GF-D8 (cell line): ENCODE data around the gene ACAD10.

Source experiments
- DNase-seq: peaks from one replicate; lab custom pipeline; 2025; lab: John Stamatoyannopoulos, UW

The ACAD10 gene

DNA sequence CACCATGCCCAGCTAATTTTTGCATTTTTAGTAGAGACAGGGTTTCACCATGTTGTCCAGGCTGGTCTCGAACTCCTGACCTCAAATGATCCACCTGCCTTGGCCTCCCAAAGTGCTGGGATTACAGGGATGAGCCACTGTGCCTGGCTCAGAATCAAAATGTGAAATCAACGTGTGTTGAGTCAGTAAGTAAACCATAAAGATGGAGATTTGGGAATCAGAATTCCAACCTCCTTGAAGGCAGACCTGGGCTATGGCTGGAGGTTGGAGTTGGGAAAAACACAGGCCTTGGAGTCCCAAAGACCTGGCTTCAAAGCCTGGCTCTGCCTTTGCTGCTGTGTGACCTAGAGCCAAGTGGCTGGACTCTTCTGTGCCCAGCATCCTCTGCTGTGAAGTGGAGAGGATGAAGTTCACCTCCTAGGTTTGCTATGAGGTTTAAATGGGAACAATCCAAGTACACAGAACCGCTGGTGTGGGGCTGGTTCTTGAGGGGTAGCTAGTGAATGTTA is 91.0 kb downstream of the ACAD10 start:
- no peak for DNase-seq

DNA sequence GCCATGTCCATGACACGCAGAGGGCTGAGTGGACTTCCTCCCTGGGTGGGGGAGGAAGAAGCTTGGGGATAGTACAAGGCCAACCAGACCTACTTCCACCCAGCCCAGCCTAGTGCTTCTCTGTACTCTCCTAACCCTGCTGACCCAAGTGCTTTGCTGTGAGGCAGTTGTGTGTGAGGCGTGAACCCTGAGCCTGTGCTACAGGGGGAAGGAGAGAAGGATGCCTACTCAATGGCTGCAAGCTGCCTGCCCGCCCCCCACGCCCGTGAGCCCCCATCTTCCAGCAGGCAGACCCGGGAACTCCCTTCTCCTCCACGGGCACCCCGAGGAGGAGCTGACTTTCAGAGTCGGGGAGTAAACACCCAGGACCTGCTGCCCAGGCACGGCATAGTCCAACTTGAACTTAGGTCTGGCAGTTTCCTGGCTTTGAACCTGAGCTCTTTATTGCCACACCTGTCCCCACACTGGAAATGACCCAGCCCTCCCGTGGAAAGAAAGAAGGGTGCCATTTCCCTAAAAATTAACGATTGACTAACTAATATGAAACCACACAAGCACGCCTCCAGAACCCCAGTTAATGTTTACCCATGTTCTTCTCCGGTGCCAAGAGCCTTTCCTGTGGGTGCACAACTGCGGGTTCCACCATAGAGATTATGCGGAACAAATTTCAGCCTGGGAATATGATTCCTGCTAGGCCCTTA is 91.6 kb downstream of the ACAD10 start:
- DNase-seq: no peak

DNA sequence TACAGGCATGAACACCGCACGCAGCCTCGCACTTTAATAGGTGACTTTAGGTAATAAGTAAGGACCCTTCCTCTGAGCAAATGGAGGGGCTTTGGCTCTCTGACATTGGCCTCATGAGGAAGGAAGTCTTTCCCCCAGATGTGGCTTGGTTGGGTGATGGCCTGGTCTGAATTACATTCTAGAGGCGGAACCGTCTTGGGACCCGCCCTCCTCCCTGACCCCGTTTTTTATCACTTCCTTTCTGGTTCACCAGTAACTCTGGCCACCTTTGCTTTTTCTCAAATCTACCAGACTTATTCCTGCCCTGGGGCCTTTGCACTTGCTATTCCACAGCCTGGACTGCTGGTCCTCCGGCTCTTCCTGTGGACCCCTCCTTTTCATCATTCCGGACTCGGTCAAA is 94.3 kb downstream of the ACAD10 start:
- no peak for DNase-seq

DNA sequence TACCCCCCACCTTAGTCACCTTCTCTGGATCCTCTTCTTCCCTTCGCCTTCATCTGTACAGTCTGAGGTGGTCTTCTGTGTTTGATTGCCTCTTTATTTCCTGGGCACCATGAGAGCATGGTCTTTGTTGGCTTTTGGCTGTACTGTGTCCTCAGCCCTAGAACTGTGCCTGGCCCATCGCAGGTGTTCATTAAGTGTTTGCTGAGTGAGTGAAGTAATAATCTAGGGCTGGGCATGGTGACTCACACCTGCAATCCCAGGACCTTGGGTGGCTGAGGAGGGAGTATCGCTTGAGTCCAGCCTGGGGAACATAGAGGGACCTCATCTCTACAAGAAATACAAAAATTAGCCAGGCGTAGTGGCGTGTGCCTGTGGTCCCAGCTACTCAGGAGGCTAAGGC is 94.8 kb downstream of the ACAD10 start:
- no peak for DNase-seq

DNA sequence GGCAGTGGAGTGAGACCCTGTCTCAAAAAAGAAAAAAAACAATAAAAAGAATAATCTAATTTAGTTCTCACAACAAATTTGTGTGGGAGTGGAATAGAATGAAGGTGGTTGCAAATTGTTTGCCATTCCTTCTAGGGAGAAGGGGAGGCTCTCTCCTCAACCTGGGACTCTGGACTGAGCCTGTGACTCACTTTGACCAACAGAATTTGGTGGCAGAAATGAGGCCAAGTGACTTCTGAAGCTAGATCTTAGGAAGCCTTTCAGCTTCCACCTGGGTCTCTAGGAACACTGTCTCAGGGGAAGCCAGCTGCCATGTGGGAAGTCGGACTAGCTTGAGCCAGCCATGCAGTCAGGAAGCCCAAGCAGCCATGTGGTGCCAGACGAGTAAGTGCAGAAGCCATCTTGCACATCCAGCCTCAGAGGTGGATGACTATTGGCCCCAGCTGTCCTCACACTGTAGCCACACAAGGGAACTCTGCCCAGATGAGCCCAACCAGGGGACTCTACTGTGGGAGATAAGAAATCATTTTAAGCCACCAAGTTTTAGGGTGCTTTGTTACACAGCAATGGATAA is 95.3 kb downstream of the ACAD10 start:
- DNase-seq: no peak

DNA sequence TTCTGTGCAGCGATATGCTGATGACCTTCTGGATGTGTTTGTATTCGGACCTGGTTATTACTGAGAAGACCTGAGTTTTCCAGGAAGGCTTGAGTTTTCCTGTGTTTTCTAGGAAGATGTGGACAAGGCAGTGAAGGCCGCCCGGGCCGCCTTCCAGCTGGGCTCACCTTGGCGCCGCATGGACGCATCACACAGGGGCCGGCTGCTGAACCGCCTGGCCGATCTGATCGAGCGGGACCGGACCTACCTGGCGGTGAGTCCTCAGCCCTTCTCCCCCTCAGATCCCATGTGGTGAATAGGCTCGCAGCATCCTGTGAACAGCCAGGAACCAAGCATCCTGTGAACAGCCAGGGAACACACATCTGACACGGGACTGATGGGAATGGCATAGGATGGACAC is 97.2 kb downstream of the ACAD10 start:
- no peak for DNase-seq

DNA sequence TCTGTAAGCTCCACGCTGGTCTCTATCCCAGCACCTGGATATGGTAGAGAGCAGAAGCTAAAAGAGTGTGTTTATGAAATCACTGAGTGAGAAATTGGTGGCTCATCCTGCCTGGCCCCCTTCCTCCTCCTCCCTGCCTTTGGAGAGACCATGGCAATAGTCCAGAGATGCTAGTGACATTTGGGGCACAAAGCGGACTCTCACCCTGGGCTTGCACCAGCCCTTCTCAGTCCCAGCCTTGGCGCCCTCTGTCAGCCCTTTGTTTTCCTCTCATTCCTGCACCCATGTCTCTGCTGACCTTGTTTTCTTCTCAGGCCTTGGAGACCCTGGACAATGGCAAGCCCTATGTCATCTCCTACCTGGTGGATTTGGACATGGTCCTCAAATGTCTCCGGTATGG is 99.1 kb downstream of the ACAD10 start:
- no peak for DNase-seq

DNA sequence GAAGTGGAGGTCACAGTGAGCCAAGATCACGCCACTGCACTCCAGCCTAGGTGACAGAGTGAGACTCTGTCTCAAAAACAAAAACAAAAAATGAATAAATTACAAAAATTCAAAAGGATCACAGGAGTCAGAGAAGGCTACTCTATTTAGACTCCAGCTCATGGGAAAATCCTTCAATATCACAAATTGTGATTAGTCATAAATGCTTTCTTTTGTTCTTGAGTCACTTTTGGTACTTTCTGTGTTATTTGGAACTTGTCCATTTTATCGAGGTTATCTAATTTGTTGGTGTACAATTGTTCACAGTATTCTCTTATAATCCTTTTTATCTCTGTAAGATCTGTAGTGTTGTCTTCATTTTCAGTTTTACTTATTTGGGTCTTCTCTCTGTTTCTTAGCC is 99.8 kb downstream of the ACAD10 start:
- no peak for DNase-seq

DNA sequence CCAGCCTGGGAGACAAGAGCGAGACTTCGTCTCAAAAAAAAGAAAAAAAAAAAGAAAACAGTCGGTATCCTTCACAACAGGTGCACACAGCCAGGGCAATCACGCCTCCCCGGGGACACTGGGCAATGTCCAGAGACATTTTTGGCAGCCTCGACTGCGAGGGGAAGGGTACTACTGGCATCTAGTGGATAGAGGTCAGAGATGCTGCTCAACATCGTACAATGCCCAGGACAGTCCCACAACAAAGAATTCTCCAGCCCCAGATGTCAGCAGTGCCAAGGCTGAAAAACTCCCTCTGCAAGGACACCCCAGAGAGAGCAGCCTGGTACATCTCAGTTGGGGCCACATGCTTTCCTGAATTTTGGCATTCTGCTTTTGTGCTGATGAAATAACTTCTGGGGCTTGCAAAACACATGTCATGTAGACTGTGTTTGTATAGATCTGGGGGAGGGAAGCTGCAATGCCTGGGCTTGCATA is 102.4 kb downstream of the ACAD10 start:
- DNase-seq: peak; percentile 38

DNA sequence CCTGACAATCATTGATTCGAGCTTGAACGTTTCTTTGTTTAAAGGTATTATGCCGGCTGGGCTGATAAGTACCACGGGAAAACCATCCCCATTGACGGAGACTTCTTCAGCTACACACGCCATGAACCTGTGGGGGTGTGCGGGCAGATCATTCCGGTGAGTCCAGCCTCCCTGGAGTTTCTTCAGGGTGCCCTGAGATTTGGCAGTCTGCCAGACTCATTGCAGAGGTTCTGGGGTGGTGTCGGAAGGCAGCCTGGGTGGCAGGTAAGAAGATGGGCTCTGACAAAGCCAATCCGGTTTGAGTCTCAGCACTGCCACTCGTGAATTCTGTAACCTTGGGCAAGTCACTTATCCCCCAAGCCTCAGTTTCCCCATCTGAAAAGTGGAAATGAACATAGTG is 103.9 kb downstream of the ACAD10 start:
- no peak for DNase-seq

DNA sequence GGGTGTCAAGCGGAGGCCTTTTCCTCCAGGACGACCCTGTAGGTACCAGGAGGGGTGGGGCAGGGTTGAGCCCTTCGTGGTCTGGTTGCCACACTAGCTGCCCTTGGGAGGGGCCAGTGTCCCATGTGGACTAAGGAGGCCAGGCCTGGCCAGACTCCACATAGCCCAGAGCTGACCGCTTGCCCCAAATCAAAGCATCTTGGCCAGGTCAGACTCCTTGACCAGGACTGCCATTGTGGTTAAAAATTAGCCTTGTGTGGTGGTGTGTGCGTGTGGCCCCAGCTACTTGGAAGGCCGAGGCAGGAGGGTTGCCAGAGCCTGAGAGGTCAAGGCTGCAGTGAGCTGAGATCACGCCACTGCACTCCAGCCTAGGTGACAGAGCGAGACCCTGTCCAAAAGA is 105.7 kb downstream of the ACAD10 start:
- DNase-seq: no peak

DNA sequence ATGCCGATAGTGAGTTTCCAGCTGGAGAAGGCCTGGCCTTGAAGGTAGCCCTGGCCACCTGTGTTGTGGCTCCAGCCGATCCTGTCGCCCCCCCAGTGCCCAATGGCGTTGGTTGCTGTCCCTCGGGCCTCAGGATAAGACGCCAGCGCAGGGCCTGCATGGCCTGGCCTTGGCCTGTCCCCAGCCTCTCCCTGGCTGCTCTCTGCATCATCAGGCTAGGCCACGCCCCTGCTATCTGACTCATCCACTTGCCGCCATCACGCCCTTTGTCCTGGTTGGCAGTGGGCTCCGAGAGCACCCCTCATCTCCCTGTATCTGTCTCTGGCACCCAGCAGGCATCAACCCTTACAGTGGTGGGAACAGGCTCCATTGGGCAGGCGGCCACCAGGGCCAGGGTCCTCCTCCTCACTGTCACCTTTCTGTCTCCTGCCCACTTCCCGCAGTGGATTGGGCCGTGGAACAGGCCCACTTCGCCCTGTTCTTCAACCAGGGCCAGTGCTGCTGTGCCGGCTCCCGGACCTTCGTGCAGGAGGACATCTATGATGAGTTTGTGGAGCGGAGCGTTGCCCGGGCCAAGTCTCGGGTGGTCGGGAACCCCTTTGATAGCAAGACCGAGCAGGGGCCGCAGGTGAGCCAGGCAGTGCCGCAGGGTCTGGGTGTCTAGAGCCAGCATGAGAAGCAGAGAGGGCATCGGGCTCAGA is 106.5 kb downstream of the ACAD10 start:
- DNase-seq: no peak

DNA sequence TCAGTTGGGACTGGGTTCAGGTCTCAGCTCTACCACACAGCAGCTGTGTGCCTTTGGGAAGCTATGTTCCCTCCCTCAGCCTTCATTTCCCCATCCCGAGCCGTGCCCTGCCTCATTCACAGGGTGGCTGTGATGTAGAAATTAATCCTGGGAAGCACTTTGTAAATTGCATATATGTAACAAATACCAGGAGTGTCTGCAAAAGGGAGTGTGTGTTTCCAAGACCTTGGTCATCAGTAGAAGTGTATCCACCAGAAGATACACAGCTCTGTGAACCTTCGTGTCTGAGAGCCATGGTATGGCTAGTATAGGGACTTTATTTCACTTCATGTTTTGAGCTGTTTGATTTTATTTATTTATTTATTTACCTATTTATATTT is 107.0 kb downstream of the ACAD10 start:
- DNase-seq: no peak

DNA sequence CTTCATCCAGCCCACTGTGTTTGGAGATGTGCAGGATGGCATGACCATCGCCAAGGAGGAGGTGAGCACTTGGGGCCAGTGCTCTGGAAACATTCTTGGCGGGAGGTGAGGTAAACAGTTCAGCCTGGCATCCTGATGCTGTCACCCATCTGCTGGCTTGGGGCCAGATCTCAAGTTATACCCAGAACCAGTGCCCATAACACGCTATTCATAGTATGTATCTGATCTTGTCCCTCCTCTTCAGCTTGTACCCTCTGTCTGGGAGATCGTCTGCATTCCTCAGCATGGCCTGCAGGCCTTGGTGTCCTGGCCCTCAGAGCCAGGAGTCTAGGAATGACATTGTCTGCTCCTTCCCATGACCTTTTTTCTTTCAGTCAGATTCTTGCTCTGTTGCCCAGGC is 112.3 kb downstream of the ACAD10 start:
- DNase-seq: no peak

DNA sequence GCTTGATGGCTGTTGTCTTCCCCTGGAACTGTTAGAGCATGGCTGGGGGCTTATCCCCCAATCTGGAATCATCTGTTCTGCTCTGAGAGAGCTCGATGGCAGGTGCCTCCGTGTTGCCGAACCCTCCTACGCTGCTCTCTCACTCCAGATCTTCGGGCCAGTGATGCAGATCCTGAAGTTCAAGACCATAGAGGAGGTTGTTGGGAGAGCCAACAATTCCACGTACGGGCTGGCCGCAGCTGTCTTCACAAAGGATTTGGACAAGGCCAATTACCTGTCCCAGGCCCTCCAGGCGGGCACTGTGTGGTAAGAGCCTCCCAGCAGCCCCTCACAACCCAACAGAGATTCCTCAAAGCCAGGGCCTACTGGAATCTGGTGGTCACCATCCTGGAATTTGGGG is 113.9 kb downstream of the ACAD10 start:
- no peak for DNase-seq

DNA sequence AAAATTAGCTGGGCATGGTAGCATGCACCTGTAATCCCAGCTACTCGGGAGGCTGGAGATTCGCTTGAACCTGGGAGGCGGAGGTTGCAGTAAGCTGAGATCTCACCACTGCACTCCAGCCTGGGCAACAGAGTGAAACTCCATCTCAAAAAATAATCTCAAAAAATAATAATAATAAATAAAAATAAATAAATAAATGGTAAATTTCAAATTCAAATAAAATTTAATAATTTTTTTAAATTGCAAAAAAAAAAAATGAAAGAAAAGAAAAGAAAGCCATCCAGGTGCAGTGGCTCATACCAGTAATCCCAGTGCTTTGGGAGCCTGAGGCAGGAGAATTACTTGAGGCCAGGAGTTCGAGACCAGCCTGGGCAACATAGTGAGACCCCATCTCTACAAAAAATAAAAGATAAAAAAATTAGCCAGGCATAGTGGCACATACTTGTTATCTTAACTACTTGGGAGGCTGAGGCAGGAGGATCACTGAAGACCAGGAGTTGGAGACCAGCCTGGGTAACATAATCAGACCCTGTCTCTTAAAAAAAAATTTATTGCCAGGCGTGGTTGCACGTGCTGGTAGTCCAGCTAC is 117.3 kb downstream of the ACAD10 start:
- no peak for DNase-seq

DNA sequence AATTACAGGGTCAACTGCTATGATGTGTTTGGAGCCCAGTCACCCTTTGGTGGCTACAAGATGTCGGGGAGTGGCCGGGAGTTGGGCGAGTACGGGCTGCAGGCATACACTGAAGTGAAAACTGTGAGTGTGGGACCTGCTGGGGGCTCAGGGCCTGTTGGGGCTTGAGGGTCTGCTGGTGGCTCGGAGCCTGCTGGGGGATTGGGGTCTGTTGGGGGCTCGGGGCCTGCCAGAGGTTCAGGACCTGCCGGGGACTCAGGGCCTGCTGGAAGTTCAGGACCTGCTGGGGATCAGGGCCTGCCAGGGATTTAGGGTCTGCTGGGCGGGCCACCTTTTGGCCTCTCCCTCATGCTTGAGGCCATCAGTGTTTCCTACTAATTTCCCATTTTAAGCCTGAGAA is 118.0 kb downstream of the ACAD10 start:
- no peak for DNase-seq

DNA sequence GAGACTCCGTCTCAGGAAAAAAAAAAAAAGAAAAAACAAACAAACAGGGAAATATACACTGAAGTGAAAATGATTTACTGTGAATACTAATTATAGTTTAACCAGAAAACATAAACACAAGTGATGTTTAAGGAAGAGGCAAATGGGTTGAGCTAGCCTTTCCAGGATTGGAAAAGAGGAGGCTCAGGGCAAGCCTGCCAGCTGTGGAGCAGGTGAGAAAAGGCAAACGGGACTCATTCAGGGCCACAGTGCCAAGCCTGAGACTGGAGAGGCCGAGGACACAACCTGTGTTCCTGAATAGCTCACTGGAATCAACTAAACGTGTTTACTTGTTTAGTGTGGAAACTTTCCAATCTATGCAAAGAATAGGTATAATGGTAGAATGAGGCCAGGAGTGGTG is 120.5 kb downstream of the ACAD10 start:
- no peak for DNase-seq
